Measurements from ENCODE around the gene HOMER1. TPM values are rescaled to one million over a fixed set of nuclear protein-coding genes. Genes with fewer than 3 reads are reported as not detected.

The HOMER1 gene
- total RNA-seq, 4 donors from 2014 or later: 11.2 to 19.5 (median 19.3) TPM

DNA sequence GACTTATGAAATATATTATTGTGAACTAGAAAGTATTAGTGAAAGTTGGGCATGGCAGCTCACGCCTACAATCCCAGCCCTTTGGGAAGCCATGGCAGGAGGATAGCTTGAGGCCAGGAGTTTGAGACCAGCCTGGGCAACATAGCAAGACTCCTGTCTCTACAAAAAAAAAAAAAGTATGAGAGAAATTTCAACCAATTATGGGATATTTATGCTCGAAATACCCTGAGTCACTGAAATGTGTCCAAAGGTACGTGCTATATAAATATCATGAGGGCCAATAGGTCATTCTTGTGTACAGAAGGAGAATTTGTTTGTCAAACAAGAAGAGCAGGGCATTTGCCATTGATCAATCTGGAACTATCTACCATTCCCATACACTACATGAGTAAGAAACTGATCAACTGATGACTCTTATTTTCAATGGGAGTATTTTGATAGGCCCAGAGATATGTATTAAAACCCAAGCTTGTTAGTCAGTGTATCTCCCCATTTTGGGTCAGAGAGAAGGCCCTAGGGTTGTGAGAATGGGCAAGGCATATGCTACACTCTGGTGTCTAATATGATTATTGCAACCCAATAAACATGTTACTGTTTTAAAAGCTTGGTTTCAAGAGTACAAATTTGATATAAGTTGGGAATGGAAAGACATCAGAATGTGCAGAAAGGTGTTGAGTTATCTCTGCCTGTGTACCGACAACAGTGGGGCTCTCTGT, 21.7 kb upstream of the HOMER1 start:
- Histone ChIP-seq H3K4me3 (no peak overlapping the region), H3K27ac (replicated peaks in 1 of 4) (no peak overlapping the region), H3K9me3 (no peaks in the 10 kb centered on the region), H3K36me3 (no peaks in the 10 kb centered on the region), H3K4me1 (no peaks in the 10 kb centered on the region), H3K27me3 (no peaks in the 10 kb centered on the region)
- intact Hi-C loops (cut with DNase I): no loop called here
- TF ChIP-seq POLR2A (IDR thresholded peaks at IDR 0.05; ENCODE audit: low read depth) (no peak), EP300 (IDR thresholded peaks at IDR 0.05) (no peak), POLR2AphosphoS5 (IDR thresholded peaks at IDR 0.05) (no peak)
- TF ChIP-seq, protein P1, sequence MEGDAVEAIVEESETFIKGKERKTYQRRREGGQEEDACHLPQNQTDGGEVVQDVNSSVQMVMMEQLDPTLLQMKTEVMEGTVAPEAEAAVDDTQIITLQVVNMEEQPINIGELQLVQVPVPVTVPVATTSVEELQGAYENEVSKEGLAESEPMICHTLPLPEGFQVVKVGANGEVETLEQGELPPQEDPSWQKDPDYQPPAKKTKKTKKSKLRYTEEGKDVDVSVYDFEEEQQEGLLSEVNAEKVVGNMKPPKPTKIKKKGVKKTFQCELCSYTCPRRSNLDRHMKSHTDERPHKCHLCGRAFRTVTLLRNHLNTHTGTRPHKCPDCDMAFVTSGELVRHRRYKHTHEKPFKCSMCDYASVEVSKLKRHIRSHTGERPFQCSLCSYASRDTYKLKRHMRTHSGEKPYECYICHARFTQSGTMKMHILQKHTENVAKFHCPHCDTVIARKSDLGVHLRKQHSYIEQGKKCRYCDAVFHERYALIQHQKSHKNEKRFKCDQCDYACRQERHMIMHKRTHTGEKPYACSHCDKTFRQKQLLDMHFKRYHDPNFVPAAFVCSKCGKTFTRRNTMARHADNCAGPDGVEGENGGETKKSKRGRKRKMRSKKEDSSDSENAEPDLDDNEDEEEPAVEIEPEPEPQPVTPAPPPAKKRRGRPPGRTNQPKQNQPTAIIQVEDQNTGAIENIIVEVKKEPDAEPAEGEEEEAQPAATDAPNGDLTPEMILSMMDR (IDR thresholded peaks at IDR 0.05): peak in 1 of 3 experiments; percentile 25
- no peak for DNase-seq (ENCODE audit: extremely low spot score)
- 93% methylated on average over 4 of the region's 4 CpGs for WGBS

DNA sequence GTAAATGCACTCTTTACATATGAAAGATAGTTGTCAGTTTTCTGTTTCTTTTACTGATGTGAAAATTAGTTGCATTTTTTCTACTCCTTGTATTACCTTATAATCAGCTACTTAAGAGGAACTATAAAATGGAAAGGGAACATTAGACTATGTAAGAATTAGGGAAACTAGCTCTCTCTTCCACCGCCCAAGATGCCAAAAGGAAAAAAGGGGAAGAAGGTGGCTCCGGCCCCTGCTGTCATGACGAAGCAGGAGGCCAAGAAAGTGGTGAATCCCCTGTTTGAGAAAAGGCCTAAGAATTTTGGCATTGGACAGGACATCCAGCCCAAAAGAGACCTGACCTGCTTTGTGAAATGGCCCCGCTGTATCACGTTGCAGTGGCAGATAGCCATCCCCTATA, 15.2 kb upstream of the HOMER1 start:
- H3K4me3 ChIP-seq: no peak overlapping the region
- no peaks in the 10 kb centered on the region for H3K27me3 ChIP-seq
- no peak overlapping the region for H3K27ac ChIP-seq (replicated peaks in 1 of 4)
- intact Hi-C loops (cut with DNase I): no loop called here
- TF ChIP-seq, protein P1 (IDR thresholded peaks at IDR 0.05): no peak
- no peak for TF ChIP-seq EP300 (IDR thresholded peaks at IDR 0.05)
- no peak for TF ChIP-seq POLR2AphosphoS5 (IDR thresholded peaks at IDR 0.05)
- TF ChIP-seq POLR2A (IDR thresholded peaks at IDR 0.05; ENCODE audit: low read depth): no peak
- peaks cover 0 to 12% (median 6%) of the 10 kb centered on the region in 4 donors for H3K9me3 ChIP-seq
- WGBS: 84% methylated on average over 3 of the region's 5 CpGs
- DNase-seq (ENCODE audit: extremely low spot score): no peak
- H3K36me3 ChIP-seq: no peaks in the 10 kb centered on the region
- no peaks in the 10 kb centered on the region for H3K4me1 ChIP-seq

DNA sequence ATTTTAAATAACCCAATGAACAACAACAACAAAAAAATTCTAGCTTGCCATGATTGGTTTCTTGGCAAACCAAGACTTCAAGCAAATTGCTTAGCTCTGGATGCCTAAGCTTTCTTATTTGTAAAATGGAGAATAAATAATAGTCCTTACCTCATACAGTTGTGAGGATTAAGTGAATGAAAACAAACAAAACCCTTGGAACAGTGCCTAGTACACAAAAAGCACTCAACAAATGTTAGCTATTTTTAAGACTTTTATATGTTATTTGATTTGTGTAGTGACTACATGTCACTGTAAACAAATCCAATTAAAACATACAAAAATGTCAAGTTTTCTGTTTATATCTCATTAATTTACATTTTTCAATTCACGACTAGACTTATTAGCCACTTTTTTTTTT, 13.5 kb upstream of the HOMER1 start:
- H3K4me1 ChIP-seq: no peaks in the 10 kb centered on the region
- TF ChIP-seq POLR2A (IDR thresholded peaks at IDR 0.05; ENCODE audit: low read depth) (no peak), EP300 (IDR thresholded peaks at IDR 0.05) (no peak), POLR2AphosphoS5 (IDR thresholded peaks at IDR 0.05) (no peak)
- TF ChIP-seq, protein P1 (IDR thresholded peaks at IDR 0.05): no peak
- WGBS: 80% methylated on average over 1 of the region's 1 CpG
- H3K27ac ChIP-seq (replicated peaks in 1 of 4): no peak overlapping the region
- H3K4me3 ChIP-seq: no peak overlapping the region
- DNase-seq (ENCODE audit: extremely low spot score): no peak
- H3K27me3 ChIP-seq: no peaks in the 10 kb centered on the region
- H3K36me3 ChIP-seq: no peaks in the 10 kb centered on the region
- peaks cover 0 to 12% (median 6%) of the 10 kb centered on the region in 4 donors for H3K9me3 ChIP-seq
- intact Hi-C loops (cut with DNase I): no loop called here

DNA sequence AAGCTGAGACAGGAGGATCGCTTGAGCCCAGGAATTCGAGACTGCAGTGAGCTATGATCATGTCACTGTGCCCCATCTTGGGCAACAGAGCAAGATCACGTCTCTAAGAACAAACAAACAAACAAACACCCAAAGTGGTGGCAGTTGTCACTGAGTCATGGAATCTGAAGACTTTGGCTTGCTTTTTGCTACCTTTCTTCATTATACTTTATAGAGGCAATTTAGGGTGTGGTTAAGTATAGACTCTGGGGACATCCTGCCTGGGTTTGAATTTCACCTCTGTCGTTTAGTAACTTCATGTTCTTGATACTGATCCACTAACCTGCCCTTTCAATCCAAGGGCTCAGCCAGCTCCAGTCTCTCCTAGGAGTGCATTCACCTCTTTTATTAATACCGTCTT, 13.0 kb upstream of the HOMER1 start:
- H3K27me3 ChIP-seq: no peaks in the 10 kb centered on the region
- WGBS: 86% methylated on average over 5 of the region's 5 CpGs
- H3K36me3 ChIP-seq: no peaks in the 10 kb centered on the region
- TF ChIP-seq POLR2AphosphoS5 (IDR thresholded peaks at IDR 0.05): no peak
- TF ChIP-seq POLR2A (IDR thresholded peaks at IDR 0.05; ENCODE audit: low read depth): no peak
- TF ChIP-seq, protein P1 (IDR thresholded peaks at IDR 0.05): no peak
- no peak for TF ChIP-seq EP300 (IDR thresholded peaks at IDR 0.05)
- H3K4me1 ChIP-seq: no peaks in the 10 kb centered on the region
- H3K9me3 ChIP-seq: peaks cover 0 to 12% (median 6%) of the 10 kb centered on the region in 4 donors
- intact Hi-C loops (cut with DNase I): no loop called here
- DNase-seq (ENCODE audit: extremely low spot score): no peak
- no peak overlapping the region for H3K4me3 ChIP-seq
- H3K27ac ChIP-seq (replicated peaks in 1 of 4): no peak overlapping the region

DNA sequence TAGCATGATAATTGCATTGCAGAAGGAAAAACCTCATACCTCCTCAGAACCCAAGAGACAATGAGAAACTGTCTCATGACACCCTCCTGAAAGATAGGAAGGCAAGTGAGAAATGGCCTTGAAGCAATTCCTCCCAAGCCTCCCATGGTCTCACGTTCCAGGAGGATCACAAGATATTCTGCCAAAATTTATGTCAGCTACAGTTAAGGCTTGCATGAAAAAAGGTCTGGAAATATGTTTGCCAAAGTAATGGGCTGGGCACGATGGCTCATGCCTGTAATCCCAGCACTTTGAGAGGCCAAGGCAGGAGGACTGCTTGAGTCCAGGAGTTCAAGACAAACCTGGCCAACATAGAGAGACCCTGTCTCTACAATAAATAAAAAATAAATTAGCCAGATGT, 12.6 kb upstream of the HOMER1 start:
- TF ChIP-seq, protein P1 (IDR thresholded peaks at IDR 0.05): no peak
- TF ChIP-seq EP300 (IDR thresholded peaks at IDR 0.05) (no peak), POLR2A (IDR thresholded peaks at IDR 0.05; ENCODE audit: low read depth) (no peak), POLR2AphosphoS5 (IDR thresholded peaks at IDR 0.05) (no peak)

More for the DNA sequence above, 12.6 kb upstream of the HOMER1 start:
- Histone ChIP-seq H3K4me3 (no peak overlapping the region), H3K27me3 (no peaks in the 10 kb centered on the region), H3K27ac (replicated peaks in 1 of 4) (no peak overlapping the region), H3K4me1 (no peaks in the 10 kb centered on the region), H3K9me3 (peaks cover 0 to 12% (median 6%) of the 10 kb centered on the region in 4 donors), H3K36me3 (no peaks in the 10 kb centered on the region)
- intact Hi-C loops (cut with DNase I): no loop called here
- 93% methylated on average over 2 of the region's 2 CpGs for WGBS
- DNase-seq (ENCODE audit: extremely low spot score): no peak

Measured in esophagus muscularis mucosa (tissue), 4 donors.